HG02763 (cell line): Measurements from ENCODE around the gene RSPO1.

Source experiments
- ATAC-seq: cut with Tn5 transposase; IDR thresholded peaks from one replicate; pipeline ENCODE4 v1.9.1; 2021; ENCODE audit warnings: mild to moderate bottlenecking, moderate library complexity; ENCODE audit not compliant: unreplicated experiment

RSPO1 gene

GRCh38 chr1:37574834-37575480 is 59.7 kb downstream of the RSPO1 start:
- no peak for ATAC-seq

GRCh38 chr1:37570528-37571334 is 64.0 kb downstream of the RSPO1 start:
- no peak for ATAC-seq

- no peak for ATAC-seq
Observed at GRCh38 chr1:37567023-37567422, 67.7 kb downstream of the RSPO1 start.

- ATAC-seq = no peak
Observed at GRCh38 chr1:37564892-37565291, 69.8 kb downstream of the RSPO1 start.

- no peak for ATAC-seq
Observed at GRCh38 chr1:37562984-37563383, 71.7 kb downstream of the RSPO1 start.
